Ovary (tissue), 3 donors: ENCODE measurements around the gene SOCS3.

Experiments used
- EP300 ChIP-seq: sonication (generic); formaldehyde crosslinking; IDR thresholded peaks from one replicate; pipeline ENCODE4 v1.6.1; 2017; ENCODE audit warnings: antibody characterized with exemption
- POLR2A ChIP-seq: fragments of 450-650 bp; IDR thresholded peaks from one replicate; pipeline ENCODE4 v1.6.1; 2017; ENCODE audit warnings: antibody characterized with exemption, mild to moderate bottlenecking, moderate library complexity
- TF ChIP-seq, protein P1 (sequence below), 3 donors: fragments of 450-650 bp in 2 of 3; fragments of 200-600 bp in 1 of 3; IDR thresholded peaks; one replicate each; pipeline versions ENCODE4 v1.5.1 to v1.8.0; 2016 to 2022; ENCODE audit warnings: antibody characterized with exemption in 3 of 3, mild to moderate bottlenecking in 1 of 3
- donor health status: DM: no; HTN: no; CAD: no.

DNA sequence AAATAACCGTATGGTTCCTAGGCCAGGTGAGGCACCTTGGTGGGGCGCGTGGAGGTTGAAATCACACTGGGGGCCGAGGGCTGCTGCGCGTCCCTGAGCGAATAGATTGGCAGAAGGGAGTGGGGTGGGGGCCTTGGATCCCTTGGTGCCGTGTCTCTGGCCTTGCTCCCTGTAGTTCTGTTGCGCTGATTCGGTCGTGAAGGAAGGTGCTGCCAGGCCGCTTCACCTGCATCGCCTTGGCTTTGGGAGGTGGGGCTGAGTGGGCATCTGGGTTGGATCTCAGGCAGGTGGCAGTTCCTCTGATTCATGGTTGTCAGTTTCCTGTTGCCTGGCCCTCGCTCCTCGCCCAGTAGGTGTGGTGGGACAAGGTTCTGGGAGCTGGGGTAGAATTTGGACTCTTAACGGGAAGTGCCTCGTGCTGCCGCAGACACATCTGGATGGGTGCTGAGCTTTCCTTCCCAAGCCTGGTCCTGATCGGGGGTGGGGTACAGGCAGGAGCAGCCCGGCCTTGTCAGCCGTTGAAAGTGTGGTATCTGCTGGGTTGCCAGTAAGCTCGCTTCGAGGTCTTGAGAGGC lies 48.7 kb upstream of the SOCS3 start:
- TF ChIP-seq, protein P1, sequence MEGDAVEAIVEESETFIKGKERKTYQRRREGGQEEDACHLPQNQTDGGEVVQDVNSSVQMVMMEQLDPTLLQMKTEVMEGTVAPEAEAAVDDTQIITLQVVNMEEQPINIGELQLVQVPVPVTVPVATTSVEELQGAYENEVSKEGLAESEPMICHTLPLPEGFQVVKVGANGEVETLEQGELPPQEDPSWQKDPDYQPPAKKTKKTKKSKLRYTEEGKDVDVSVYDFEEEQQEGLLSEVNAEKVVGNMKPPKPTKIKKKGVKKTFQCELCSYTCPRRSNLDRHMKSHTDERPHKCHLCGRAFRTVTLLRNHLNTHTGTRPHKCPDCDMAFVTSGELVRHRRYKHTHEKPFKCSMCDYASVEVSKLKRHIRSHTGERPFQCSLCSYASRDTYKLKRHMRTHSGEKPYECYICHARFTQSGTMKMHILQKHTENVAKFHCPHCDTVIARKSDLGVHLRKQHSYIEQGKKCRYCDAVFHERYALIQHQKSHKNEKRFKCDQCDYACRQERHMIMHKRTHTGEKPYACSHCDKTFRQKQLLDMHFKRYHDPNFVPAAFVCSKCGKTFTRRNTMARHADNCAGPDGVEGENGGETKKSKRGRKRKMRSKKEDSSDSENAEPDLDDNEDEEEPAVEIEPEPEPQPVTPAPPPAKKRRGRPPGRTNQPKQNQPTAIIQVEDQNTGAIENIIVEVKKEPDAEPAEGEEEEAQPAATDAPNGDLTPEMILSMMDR (IDR thresholded peaks at IDR 0.05) = no peak
- TF ChIP-seq EP300 (no peak), POLR2A (no peak)
